ENCODE data around the gene PRAMEF13. TPM values are rescaled to one million over a fixed set of nuclear protein-coding genes. Genes with fewer than 3 reads are reported as not detected.
"Not testable (repeated sequence)": the region's sequence is repeated elsewhere in the genome, so short reads cannot be mapped to it uniquely, and the experiment has no call there.

The PRAMEF13 gene, protein sequence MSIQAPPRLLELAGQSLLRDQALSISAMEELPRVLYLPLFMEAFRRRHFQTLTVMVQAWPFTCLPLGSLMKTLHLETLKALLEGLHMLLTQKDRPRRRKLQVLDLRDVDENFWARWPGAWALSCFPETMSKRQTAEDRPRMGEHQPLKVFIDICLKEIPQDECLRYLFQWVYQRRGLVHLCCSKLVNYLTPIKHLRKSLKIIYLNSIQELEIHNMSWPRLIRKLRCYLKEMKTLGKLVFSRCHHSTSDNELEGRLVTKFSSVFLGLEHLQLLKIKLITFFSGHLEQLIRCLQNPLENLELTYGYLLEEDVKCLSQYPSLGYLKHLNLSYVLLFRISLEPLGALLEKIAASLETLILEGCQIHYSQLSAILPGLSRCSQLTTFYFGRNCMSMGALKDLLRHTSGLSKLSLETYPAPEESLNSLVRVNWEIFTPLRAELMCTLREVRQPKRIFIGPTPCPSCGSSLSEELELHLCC
- total RNA-seq (not detected), polyA plus RNA-seq (not detected)
- long read RNA-seq, donor 1 = 0 reads
- long read RNA-seq, donor 2 = 0 reads
- long read RNA-seq, donor 3 = 0 reads
- long read RNA-seq, donor 4 = 0 reads
- long read RNA-seq, donor 5 = 0 reads
- long read RNA-seq, donor 6 = 0 reads
- long read RNA-seq, donor 7 = 0 reads
- long read RNA-seq, donor 8 = 0 reads
- long read RNA-seq, donor 9 = 0 reads
- long read RNA-seq, donor 10 = 0 reads

DNA sequence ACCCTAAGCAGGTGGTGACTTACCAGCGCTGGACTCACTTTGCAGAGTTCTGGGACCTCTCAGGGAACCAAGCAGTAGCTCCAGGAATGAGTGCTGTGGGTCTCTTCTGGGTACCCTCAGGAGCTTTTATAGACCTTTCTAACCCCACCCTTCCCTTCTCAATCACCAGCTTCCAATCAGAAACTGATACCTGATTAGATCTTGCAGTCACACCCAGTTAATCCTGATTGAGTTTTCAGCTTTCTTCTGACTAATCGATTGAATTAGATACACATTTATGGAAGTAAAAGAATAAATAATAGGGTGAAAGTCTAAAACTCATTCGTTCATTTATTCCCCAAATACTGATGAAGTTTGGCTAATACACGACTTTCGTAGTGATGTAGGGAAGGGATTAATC lies at the start of gene PRAMEF13:
Gene PRAMEF13, minus strand, starts transcription at position 101 of the 400 bp plus-strand sequence. CDS start 1,820 bp downstream, outside the sequence.
- intact Hi-C loops (cut with DNase I) = not testable (repeated sequence)

DNA sequence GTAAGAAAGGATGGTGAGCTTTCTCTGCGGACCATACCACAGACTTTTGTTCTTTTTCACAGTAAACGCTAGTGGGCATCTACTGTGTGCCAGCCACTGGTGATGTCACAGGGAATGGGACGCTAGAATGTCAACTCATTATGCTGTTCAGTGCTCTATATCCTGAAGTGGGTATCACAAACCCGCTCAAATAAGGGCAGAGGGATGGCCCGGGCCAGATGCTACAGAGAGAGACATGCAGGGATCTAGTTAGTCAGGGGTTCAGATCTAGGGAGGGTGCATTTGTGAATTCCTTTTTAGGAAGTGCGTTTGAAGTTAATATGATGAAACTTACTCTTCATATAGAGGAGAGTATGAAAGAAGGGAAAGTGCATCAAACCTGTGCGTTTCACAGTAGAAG lies 45.9 kb upstream of the PRAMEF13 start:
- H3K27me3 ChIP-seq; DNase-seq; intact Hi-C loops (cut with DNase I); H3K4me1 ChIP-seq (replicated peaks in 1 of 2); H3K27ac ChIP-seq; H3K36me3 ChIP-seq (replicated peaks in 1 of 2); H3K9me3 ChIP-seq (replicated peaks in 1 of 3); H3K4me3 ChIP-seq: not testable (repeated sequence)
- WGBS, 4 donors = 73 to 79% (median 76%) methylated on average over 6 to 7 of the region's 7 CpGs

More for the DNA sequence above, at the start of gene PRAMEF13:
- H3K36me3 ChIP-seq (replicated peaks in 1 of 2); H3K4me1 ChIP-seq (replicated peaks in 1 of 2); H3K9me3 ChIP-seq (replicated peaks in 1 of 3); H3K4me3 ChIP-seq; H3K27me3 ChIP-seq; DNase-seq; H3K27ac ChIP-seq: not testable (repeated sequence)
- WGBS, 4 donors = 80% methylated on average over 1 of the region's 5 CpGs; no CpG with 5 or more reads in 3 of the 4 donors

DNA sequence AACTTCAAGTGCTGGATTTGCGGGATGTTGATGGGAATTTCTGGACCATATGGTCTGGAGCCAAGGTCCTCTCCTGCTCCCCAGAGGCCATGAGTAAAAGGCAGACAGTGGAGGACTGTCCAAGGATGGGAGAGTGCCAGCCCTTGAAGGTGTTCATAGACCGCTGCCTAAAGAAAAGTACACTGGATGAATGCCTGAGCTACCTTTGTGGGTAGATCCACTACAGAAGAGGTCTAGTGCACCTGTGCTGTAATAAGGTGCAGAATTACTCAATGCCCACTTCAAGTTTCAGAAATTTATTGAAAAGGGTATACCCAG lies 45.3 kb upstream of the PRAMEF13 start:
- WGBS, 4 donors = 76 to 88% (median 83%) methylated on average over 2 of the region's 2 CpGs
- intact Hi-C loops (cut with DNase I); H3K9me3 ChIP-seq (replicated peaks in 1 of 3); H3K4me3 ChIP-seq; H3K4me1 ChIP-seq (replicated peaks in 1 of 2); H3K27ac ChIP-seq; H3K27me3 ChIP-seq; H3K36me3 ChIP-seq (replicated peaks in 1 of 2): not testable (repeated sequence)
- DNase-seq = peak in 1 of 7 donors; percentile 4

DNA sequence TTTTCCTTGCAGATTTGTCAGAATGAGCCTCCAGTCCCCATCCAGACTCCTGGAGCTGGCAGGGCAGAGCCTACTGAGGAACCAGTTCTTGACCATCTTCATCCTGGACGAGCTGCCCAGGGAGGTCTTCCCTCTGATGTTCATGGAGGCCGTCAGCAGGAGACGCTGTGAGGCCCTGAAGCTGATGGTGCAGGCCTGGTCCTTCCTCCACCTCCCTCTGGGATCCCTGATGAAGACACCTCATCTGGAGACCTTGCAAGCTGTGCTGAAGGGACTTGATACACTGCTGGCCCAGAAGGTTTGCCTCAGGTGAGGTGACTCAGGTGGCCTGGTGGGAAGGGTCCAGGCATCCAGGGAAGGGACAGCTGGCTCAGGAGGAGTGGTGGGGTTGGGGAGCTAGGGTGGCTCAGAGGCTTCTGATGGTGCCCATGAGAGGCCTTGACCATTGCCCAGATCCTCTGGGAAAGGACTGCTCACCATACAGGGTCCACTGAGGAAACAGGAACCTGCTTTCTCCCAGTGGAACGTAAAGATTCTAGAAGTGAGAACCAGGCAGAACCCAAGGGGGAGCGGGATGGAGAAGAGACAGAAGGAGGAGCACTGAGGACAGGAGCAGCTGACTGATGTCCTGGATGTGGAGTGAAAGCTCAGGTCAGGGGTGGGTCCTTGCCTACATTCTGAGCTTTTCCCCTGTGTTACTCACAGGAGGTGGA lies 44.8 kb upstream of the PRAMEF13 start:
- 75 to 86% (median 79%) methylated on average over 5 of the region's 5 CpGs for WGBS, 4 donors
- peak in 1 of 7 donors; percentile 4 for DNase-seq

DNA sequence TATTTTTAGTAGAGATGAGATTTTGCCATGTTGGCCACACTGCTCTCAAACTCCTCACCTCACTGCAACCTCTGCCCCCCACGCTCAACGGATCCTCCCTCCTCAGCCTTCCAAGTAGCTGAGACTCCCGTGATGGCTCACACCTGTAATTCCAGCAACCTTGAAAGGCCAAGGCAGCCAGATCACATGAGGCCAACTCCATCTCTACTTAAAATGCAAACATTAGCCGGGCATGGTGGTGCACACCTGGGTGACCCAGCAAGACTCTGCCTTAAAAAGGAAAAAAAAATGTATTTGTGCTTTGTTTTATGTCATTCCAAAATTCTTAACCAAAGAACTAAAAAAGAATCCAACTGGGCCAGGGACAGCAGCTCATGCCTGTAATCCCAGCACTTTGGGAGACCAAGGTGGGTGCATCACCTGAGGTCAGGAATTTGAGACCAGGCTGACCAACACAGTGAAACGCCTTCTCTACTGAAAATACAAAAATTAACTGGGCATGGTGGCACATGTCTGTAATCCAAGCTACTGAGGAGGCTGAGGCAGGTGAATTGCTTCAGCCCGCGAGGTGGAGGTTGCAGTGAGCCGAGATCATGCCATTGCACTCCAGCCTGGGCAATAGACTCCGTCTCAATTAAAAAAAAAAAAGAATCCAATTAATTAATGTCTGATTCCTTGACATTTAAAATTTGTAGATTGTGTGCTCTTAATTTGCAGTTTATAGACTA lies 42.5 kb upstream of the PRAMEF13 start:
- H3K27me3 ChIP-seq; DNase-seq; H3K4me3 ChIP-seq; H3K4me1 ChIP-seq (replicated peaks in 1 of 2); intact Hi-C loops (cut with DNase I); H3K27ac ChIP-seq; H3K9me3 ChIP-seq (replicated peaks in 1 of 3); H3K36me3 ChIP-seq (replicated peaks in 1 of 2): not testable (repeated sequence)
- 78 to 90% (median 83%) methylated on average over 9 of the region's 9 CpGs for WGBS, 4 donors

More for the DNA sequence above, 44.8 kb upstream of the PRAMEF13 start:
- intact Hi-C loops (cut with DNase I); H3K4me1 ChIP-seq (replicated peaks in 1 of 2); H3K27ac ChIP-seq; H3K4me3 ChIP-seq; H3K27me3 ChIP-seq; H3K36me3 ChIP-seq (replicated peaks in 1 of 2); H3K9me3 ChIP-seq (replicated peaks in 1 of 3): not testable (repeated sequence)

DNA sequence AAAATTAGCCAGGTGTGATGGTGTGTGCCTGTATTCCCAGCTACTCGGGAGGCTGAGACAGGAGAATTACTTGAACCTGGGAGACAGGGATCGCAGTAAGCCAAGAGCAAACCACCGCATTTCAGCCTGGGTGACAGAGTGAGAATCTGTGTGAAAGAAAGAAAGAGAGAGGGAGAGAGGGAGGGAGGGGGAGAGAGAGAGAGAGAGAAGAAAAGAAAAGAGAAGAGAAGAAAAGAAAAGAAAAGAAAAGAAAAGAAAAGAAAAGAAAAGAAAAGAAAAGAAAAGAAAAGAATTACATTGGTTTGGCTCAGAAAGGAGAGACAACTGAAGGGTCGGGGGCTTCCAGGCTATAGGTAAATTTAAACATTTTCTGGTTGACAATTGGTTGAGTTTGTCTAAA lies 38.4 kb upstream of the PRAMEF13 start:
- H3K36me3 ChIP-seq (replicated peaks in 1 of 2); H3K9me3 ChIP-seq (replicated peaks in 1 of 3); H3K4me3 ChIP-seq; H3K27ac ChIP-seq; intact Hi-C loops (cut with DNase I); DNase-seq; H3K27me3 ChIP-seq; H3K4me1 ChIP-seq (replicated peaks in 1 of 2): not testable (repeated sequence)
- WGBS, 4 donors = 81 to 91% (median 83%) methylated on average over 4 of the region's 4 CpGs

DNA sequence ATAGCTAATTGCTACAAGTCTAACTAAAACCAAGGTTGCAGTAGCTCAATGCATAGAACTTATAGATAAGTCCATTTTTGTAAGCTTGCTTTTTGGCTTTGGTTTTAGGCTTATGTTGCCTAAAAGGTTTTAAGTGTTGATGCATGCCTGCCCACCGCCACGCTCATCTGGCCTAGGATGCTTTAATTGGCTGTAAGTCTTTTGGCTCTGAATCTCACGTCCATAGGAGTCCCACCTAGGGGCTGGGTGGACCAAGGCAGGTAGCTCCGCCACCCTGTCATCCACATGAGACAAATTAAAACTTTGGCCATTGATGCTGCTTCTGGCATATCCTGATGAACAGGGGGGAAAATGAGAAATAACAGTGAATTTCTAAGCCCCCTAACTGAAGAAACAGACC lies 36.4 kb upstream of the PRAMEF13 start:
- intact Hi-C loops (cut with DNase I); DNase-seq: not testable (repeated sequence)

DNA sequence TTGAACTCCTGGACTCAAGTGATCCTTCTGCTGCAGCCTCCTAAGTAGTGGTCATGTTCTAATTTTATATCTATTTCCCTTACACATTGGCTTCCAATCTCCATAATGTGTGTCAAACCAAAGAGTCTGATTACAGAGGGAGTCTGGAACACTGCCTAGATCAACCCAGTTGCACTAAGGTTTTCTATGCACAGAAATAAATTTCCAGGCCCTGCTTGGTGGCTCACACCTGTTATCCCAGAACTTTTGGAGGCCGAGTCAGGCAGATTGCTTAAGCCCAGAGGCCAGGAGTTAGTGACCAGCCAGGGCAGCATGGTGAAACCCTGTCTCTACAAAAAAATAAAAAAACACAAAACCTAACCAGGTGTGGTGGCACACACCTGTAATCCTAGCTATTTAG lies 32.8 kb upstream of the PRAMEF13 start:
- WGBS, 4 donors = 38 to 65% (median 53%) methylated on average over 1 of the region's 1 CpG
- H3K27ac ChIP-seq; H3K36me3 ChIP-seq (replicated peaks in 1 of 2); H3K27me3 ChIP-seq; H3K4me3 ChIP-seq; DNase-seq; intact Hi-C loops (cut with DNase I); H3K9me3 ChIP-seq (replicated peaks in 1 of 3); H3K4me1 ChIP-seq (replicated peaks in 1 of 2): not testable (repeated sequence)

More for the DNA sequence above, 36.4 kb upstream of the PRAMEF13 start:
- H3K27ac ChIP-seq; H3K27me3 ChIP-seq; H3K36me3 ChIP-seq (replicated peaks in 1 of 2); H3K9me3 ChIP-seq (replicated peaks in 1 of 3); H3K4me1 ChIP-seq (replicated peaks in 1 of 2); H3K4me3 ChIP-seq: not testable (repeated sequence)
- WGBS, 4 donors = 61 to 85% (median 76%) methylated on average over 2 to 4 of the region's 4 CpGs

DNA sequence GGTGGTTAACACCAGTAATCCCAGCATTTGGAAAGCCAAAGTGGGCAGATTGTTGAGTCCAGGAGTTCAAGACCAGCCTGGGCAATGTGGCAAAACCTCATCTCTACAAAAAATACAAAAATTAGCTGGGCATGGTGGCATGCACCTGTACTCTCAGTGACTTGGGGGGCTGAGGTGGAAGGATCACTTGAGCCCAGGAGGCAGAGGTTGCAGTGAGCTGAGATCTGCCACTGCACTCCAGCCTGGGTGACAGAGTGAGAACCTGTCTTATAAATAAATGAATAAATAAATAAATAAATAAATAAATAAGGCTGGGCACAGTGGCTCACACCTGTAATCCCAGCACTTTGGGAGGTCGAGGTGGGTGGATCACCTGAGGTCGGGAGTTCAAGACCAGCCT lies 30.8 kb upstream of the PRAMEF13 start:
- H3K27ac ChIP-seq; H3K9me3 ChIP-seq (replicated peaks in 1 of 3); H3K4me3 ChIP-seq; H3K36me3 ChIP-seq (replicated peaks in 1 of 2); H3K27me3 ChIP-seq; H3K4me1 ChIP-seq (replicated peaks in 1 of 2); intact Hi-C loops (cut with DNase I): not testable (repeated sequence)
- DNase-seq = peak in 1 of 7 donors; percentile 6
- WGBS, 4 donors = 48 to 77% (median 61%) methylated on average over 2 of the region's 2 CpGs

DNA sequence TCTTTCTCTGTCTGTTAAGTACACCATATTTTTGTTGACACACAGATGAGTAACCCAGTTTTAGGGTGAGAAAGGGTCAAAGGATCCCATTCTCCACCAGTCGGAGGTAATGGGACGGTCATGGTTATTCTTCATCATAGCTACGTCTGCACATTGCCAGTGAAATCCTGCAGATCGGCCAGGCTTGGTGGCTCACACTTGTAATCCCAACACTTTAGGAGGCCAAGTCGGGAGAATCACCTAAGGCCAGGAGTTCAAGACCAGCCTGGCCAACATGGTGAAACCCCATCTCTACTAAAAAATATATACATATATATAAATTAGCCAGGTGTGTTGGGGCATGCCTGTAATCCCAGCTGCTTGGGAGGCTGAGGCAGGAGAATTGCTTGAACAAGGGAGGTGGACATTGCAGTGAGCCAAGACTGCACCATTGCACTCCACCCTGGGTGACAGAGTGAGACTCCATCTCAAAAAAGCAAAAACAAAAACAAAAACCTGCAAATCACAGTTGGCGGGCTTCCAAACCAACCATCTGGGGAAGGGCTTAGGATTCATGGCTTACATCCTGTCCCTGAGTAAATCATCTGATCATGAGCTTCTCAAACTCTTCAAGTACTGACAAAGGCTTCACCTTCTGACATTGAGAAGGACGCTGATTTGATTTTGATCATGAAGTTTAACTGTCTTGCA lies 30.0 kb upstream of the PRAMEF13 start:
- intact Hi-C loops (cut with DNase I); DNase-seq; H3K4me1 ChIP-seq (replicated peaks in 1 of 2); H3K9me3 ChIP-seq (replicated peaks in 1 of 3); H3K36me3 ChIP-seq (replicated peaks in 1 of 2); H3K27ac ChIP-seq; H3K27me3 ChIP-seq; H3K4me3 ChIP-seq: not testable (repeated sequence)
- 73 to 77% (median 74%) methylated on average over 7 of the region's 7 CpGs for WGBS, 4 donors

All from adrenal gland (tissue), 19 donors.